A673 (cell line): ENCODE measurements around the gene FNDC3B. TPM values are rescaled to one million over a fixed set of nuclear protein-coding genes. Genes with fewer than 3 reads are reported as not detected.

Experiments
- BruUV-seq: library from RNA; stranded (reverse); fragments of 400-500 nt; replicated peaks from 2 replicates; lab custom pipeline; 2021; lab: Mats Ljungman, UMichigan
- CTCF ChIA-PET: fragments of 300-600 bp; sonication (Branson Sonifier 250); formaldehyde crosslinking; loops from one replicate; lab custom pipeline; 2022; ENCODE audit warnings: antibody characterized with exemption; lab: Charles Lee
- POLR2A ChIA-PET: fragments of 300-600 bp; sonication (Branson Sonifier 250); formaldehyde crosslinking; loops from one replicate; lab custom pipeline; 2022; ENCODE audit warnings: antibody characterized with exemption; ENCODE audit not compliant: low non-redundant PET; lab: Charles Lee
- DNase-seq: peaks from one replicate; pipeline ENCODE4 v3.0.0-alpha.2; 2015; ENCODE audit warnings: low spot score
- H3K27ac ChIP-seq: fragments of 200-600 bp; sonication (generic); 2 replicates; pipeline ENCODE4 v1.5.1; 2016; ENCODE audit warnings: mixed run types, low read depth, mild to moderate bottlenecking, mixed read lengths, antibody characterized with exemption, low read length; ENCODE audit not compliant: poor library complexity, severe bottlenecking
- H3K27me3 ChIP-seq: fragments of 200-600 bp; sonication (generic); replicated peaks from 2 replicates; pipeline ENCODE4 v1.6.1; 2017; ENCODE audit warnings: mixed run types, low read depth, mild to moderate bottlenecking, mixed read lengths, antibody characterized with exemption, low read length; ENCODE audit not compliant: insufficient read depth, poor library complexity
- H3K36me3 ChIP-seq: fragments of 200-600 bp; sonication (generic); 2 replicates; pipeline ENCODE4 v1.6.1; 2016; ENCODE audit warnings: mixed run types, mild to moderate bottlenecking, mixed read lengths, antibody characterized with exemption, low read length; ENCODE audit not compliant: insufficient read depth, poor library complexity, severe bottlenecking
- H3K4me1 ChIP-seq: fragments of 200-600 bp; sonication (generic); 2 replicates; pipeline ENCODE4 v1.6.1; 2017; ENCODE audit warnings: mixed run types, mild to moderate bottlenecking, mixed read lengths, antibody characterized with exemption, low read length; ENCODE audit not compliant: insufficient read depth, poor library complexity, severe bottlenecking
- H3K4me3 ChIP-seq: fragments of 200-600 bp; sonication (generic); 2 replicates; pipeline ENCODE4 v1.5.1; 2016; ENCODE audit warnings: low read depth, mixed run types, mild to moderate bottlenecking, mixed read lengths, low read length; ENCODE audit not compliant: poor library complexity, severe bottlenecking
- H3K9me3 ChIP-seq: fragments of 200-600 bp; sonication (generic); 2 replicates; pipeline ENCODE4 v1.6.1; 2016; ENCODE audit warnings: mixed run types, low read depth, mild to moderate bottlenecking, mixed read lengths, antibody characterized with exemption, low read length; ENCODE audit not compliant: poor library complexity, severe bottlenecking
- CTCF ChIP-seq: fragments of 300-800, 200-600 bp; sonication (generic); conservative IDR thresholded peaks from 2 replicates; pipeline ENCODE4 v1.5.1; 2017; ENCODE audit warnings: low read depth, mild to moderate bottlenecking, antibody characterized with exemption, low read length, moderate library complexity, mixed read lengths
- EZH2 ChIP-seq: fragments of 200-600 bp; sonication (generic); IDR thresholded peaks from 2 replicates; pipeline ENCODE4 v1.6.1; 2017; ENCODE audit warnings: borderline replicate concordance, low read depth, mild to moderate bottlenecking, mixed read lengths, antibody characterized with exemption, low read length; ENCODE audit not compliant: poor library complexity, severe bottlenecking
- intact Hi-C: fragments of 100-400 bp; cut with micrococcal nuclease; formaldehyde crosslinking; loops from one replicate; pipeline ENCODE4 v1.10.0; 2022; ENCODE audit not compliant: unreplicated experiment
- total RNA-seq: library from RNA; stranded (reverse); gene quantifications from 2 replicates; pipeline ENCODE4 v1.2.3, GENCODE V29; 2021

Gene FNDC3B
- total RNA-seq, 1 experiment from 2014 or later: 50.8 TPM

GRCh38 chr3:172221547-172221946 lies 182.2 kb downstream of the FNDC3B start:
- H3K36me3 ChIP-seq: no peaks in the 10 kb centered on the region
- no peaks in the 10 kb centered on the region for H3K27me3 ChIP-seq
- ChIA-PET POLR2A (no interaction called here), CTCF (no interaction called here)
- no peak for TF ChIP-seq CTCF
- no peak for TF ChIP-seq EZH2
- no peak overlapping the region for H3K27ac ChIP-seq
- BruUV-seq: no TSS peak
- H3K9me3 ChIP-seq: no peaks in the 10 kb centered on the region
- peak; percentile 47 for DNase-seq
- no peak overlapping the region for H3K4me3 ChIP-seq
- intact Hi-C loops: no loop called here
- H3K4me1 ChIP-seq: peaks cover 20% of the 10 kb centered on the region

GRCh38 chr3:172222478-172223071 lies 183.2 kb downstream of the FNDC3B start:
- Histone ChIP-seq H3K4me3 (no peak overlapping the region), H3K36me3 (no peaks in the 10 kb centered on the region), H3K9me3 (no peaks in the 10 kb centered on the region), H3K27ac (no peak overlapping the region), H3K4me1 (peaks cover 17% of the 10 kb centered on the region), H3K27me3 (no peaks in the 10 kb centered on the region)
- intact Hi-C loops: no loop called here
- no peak for TF ChIP-seq EZH2
- no peak for TF ChIP-seq CTCF
- POLR2A ChIA-PET: no interaction called here
- CTCF ChIA-PET: no interaction called here
- BruUV-seq: no TSS peak
- DNase-seq: no peak

GRCh38 chr3:172223870-172224269 lies 184.5 kb downstream of the FNDC3B start:
- intact Hi-C loops: no loop called here
- TF ChIP-seq CTCF: no peak
- no peak for TF ChIP-seq EZH2
- no peak for DNase-seq
- H3K27ac ChIP-seq: no peak overlapping the region
- ChIA-PET POLR2A (no interaction called here), CTCF (no interaction called here)
- no peaks in the 10 kb centered on the region for H3K27me3 ChIP-seq
- no peaks in the 10 kb centered on the region for H3K36me3 ChIP-seq
- H3K9me3 ChIP-seq: no peaks in the 10 kb centered on the region
- peaks cover 12% of the 10 kb centered on the region for H3K4me1 ChIP-seq
- no peak overlapping the region for H3K4me3 ChIP-seq
- BruUV-seq: no TSS peak
